OCI-LY3 (cell line): Measurements from ENCODE around the gene KLHL35.

Experiments
- H2AFZ ChIP-seq: fragments of 200-600, 300-600 bp; shearing (Covaris generic); 2 replicates; pipeline ENCODE4 v1.6.0; 2014; ENCODE audit warnings: antibody characterized with exemption, low read depth, low read length
- H3K27ac ChIP-seq: fragments of 200-600, 300-600 bp; sonication (generic); 2 replicates; pipeline ENCODE4 v1.5.1; 2014; ENCODE audit warnings: mild to moderate bottlenecking, low read length, moderate library complexity, mixed read lengths
- H3K27me3 ChIP-seq: fragments of 200-600, 300-600 bp; sonication (generic); 2 replicates; pipeline ENCODE4 v1.6.1; 2014; ENCODE audit warnings: low read depth, low read length, mixed read lengths
- H3K36me3 ChIP-seq: fragments of 200-600, 300-600 bp; sonication (generic); replicated peaks from 2 replicates; pipeline ENCODE3; 2014; ENCODE audit warnings: low read depth, low read length, mixed read lengths
- H3K4me1 ChIP-seq: fragments of 300-600, 200-600 bp; sonication (generic); 2 replicates; pipeline ENCODE4 v1.6.1; 2014; ENCODE audit warnings: low read length, mixed read lengths
- H3K4me2 ChIP-seq: fragments of 200-600, 300-600 bp; sonication (generic); 2 replicates; pipeline ENCODE4 v1.6.1; 2014; ENCODE audit warnings: low read length, mixed read lengths
- H3K4me3 ChIP-seq: fragments of 300-600, 200-600 bp; sonication (generic); 2 replicates; pipeline ENCODE4 v1.5.1; 2014; ENCODE audit warnings: antibody characterized with exemption, mild to moderate bottlenecking, low read length, moderate library complexity
- H3K79me2 ChIP-seq: fragments of 300-600, 200-600 bp; shearing (Covaris generic); 2 replicates; pipeline ENCODE4 v1.6.1; 2014; ENCODE audit warnings: mild to moderate bottlenecking, low read length, mixed read lengths
- H3K9ac ChIP-seq: fragments of 300-600, 200-600 bp; shearing (Covaris generic); 2 replicates; pipeline ENCODE4 v1.6.0; 2014; ENCODE audit warnings: mild to moderate bottlenecking, low read length, moderate library complexity
- H3K9me3 ChIP-seq: fragments of 200-600, 300-600 bp; shearing (Covaris generic); 2 replicates; pipeline ENCODE4 v1.6.1; 2014; ENCODE audit warnings: low read length, mixed read lengths; ENCODE audit not compliant: insufficient read depth
- H4K20me1 ChIP-seq: fragments of 200-600, 300-600 bp; sonication (generic); 2 replicates; pipeline ENCODE4 v1.6.1; 2016; ENCODE audit warnings: low read length, mixed read lengths; ENCODE audit not compliant: insufficient read depth
- CTCF ChIP-seq: fragments of 200-600, 300-600 bp; sonication (generic); IDR thresholded peaks from 2 replicates; pipeline ENCODE4 v1.5.1; 2014; ENCODE audit warnings: antibody characterized with exemption, low read length, low read depth
- EZH2phosphoT487 ChIP-seq: fragments of 200-600 bp; shearing (Covaris generic); IDR thresholded peaks from 2 replicates; pipeline ENCODE4 v1.6.1; 2018; ENCODE audit warnings: antibody characterized with exemption, mixed run types, low read depth

KLHL35 gene

GRCh38 chr11:75394085-75394840 lies 38.7 kb downstream of the KLHL35 start:
- TF ChIP-seq CTCF (no peak), EZH2phosphoT487 (no peak)
- Histone ChIP-seq H3K9me3 (no peaks in the 10 kb centered on the region), H3K79me2 (peaks cover under 1% of the 10 kb centered on the region; the same call in 1 of the 2 replicates), H3K27me3 (peaks cover 11% of the 10 kb centered on the region), H3K9ac (no peak overlapping the region), H3K4me1 (peaks cover 3% of the 10 kb centered on the region), H3K4me3 (no peak overlapping the region), H3K36me3 (no peaks in the 10 kb centered on the region), H3K4me2 (no peak overlapping the region), H3K27ac (no peak overlapping the region), H2AFZ (no peak overlapping the region), H4K20me1 (no peaks in the 10 kb centered on the region)

- Histone ChIP-seq H3K4me1 (peaks cover 9% of the 10 kb centered on the region), H3K9me3 (no peaks in the 10 kb centered on the region), H3K27me3 (peaks cover 16% of the 10 kb centered on the region), H4K20me1 (no peaks in the 10 kb centered on the region), H3K4me3 (no peak overlapping the region), H2AFZ (no peak overlapping the region), H3K36me3 (no peaks in the 10 kb centered on the region), H3K79me2 (no peaks in the 10 kb centered on the region), H3K27ac (no peak overlapping the region), H3K9ac (no peak overlapping the region), H3K4me2 (no peak overlapping the region)
- TF ChIP-seq CTCF, result no peak
- no peak for TF ChIP-seq EZH2phosphoT487
Observed at GRCh38 chr11:75389925-75390324, 43.1 kb downstream of the KLHL35 start.

- no peaks in the 10 kb centered on the region for H3K36me3 ChIP-seq
- H3K9ac ChIP-seq, result 0 out of 2 replicates have a peak overlapping the region, but pooled peaks have one; percentile 1
- H3K4me3 ChIP-seq, result peak overlapping the region; percentile 41
- peaks cover 12% of the 10 kb centered on the region for H3K4me1 ChIP-seq
- peaks cover 14% of the 10 kb centered on the region for H3K27me3 ChIP-seq
- H4K20me1 ChIP-seq, result no peaks in the 10 kb centered on the region
- no peaks in the 10 kb centered on the region for H3K79me2 ChIP-seq
- H2AFZ ChIP-seq, result peak overlapping the region; percentile 80
- no peak for TF ChIP-seq CTCF
- TF ChIP-seq EZH2phosphoT487, result no peak
- H3K4me2 ChIP-seq, result peak overlapping the region; percentile 58
- no peak overlapping the region for H3K27ac ChIP-seq
- H3K9me3 ChIP-seq, result no peaks in the 10 kb centered on the region
Observed at GRCh38 chr11:75389276-75389605, 43.8 kb downstream of the KLHL35 start.

GRCh38 chr11:75388386-75389275 lies 44.4 kb downstream of the KLHL35 start:
- H4K20me1 ChIP-seq, result no peaks in the 10 kb centered on the region
- H3K9me3 ChIP-seq, result no peaks in the 10 kb centered on the region
- TF ChIP-seq CTCF (peak; percentile 95), EZH2phosphoT487 (no peak)
- H3K4me1 ChIP-seq, result peaks cover 12% of the 10 kb centered on the region
- H3K36me3 ChIP-seq, result no peaks in the 10 kb centered on the region
- H3K79me2 ChIP-seq, result no peaks in the 10 kb centered on the region
- H3K27me3 ChIP-seq, result peaks cover 14% of the 10 kb centered on the region
- H3K4me3 ChIP-seq, result peak overlapping the region; percentile 41
- H3K4me2 ChIP-seq, result peak overlapping the region; percentile 58
- peak overlapping the region; percentile 80 for H2AFZ ChIP-seq
- 0 out of 2 replicates have a peak overlapping the region, but pooled peaks have one; percentile 1 for H3K9ac ChIP-seq
- no peak overlapping the region for H3K27ac ChIP-seq
